Measurements from ENCODE around the gene ATG101. TPM values are rescaled to one million over a fixed set of nuclear protein-coding genes. Genes with fewer than 3 reads are reported as not detected.

ATG101 gene
- total and polyA plus RNA-seq, 9 donors = 13.6 to 48.7 (median 28.5) TPM

DNA sequence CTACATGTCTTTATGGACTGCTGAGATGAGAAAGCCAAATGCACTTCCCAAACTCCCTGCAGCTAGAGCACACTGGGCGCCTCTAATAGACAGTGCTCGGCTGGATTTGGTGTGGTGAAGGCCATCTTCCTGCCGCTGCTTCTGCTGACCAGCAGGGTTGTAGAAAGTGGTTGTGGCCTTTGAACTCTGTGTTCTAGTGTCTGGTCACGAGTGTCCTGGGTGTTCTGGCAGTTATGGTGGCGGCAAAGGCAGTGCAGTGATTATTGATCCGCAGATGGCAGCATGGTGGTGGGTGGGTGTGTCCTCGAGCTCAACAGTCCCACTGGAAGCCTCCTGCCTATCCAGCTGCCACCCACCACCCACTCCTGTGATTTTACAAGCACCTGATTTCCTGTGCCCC, 53.1 kb downstream of the ATG101 start:
- TF ChIP-seq POLR2A (IDR thresholded peaks at IDR 0.05) (no peak), EP300 (IDR thresholded peaks at IDR 0.05) (no peak)
- TF ChIP-seq, protein P1, sequence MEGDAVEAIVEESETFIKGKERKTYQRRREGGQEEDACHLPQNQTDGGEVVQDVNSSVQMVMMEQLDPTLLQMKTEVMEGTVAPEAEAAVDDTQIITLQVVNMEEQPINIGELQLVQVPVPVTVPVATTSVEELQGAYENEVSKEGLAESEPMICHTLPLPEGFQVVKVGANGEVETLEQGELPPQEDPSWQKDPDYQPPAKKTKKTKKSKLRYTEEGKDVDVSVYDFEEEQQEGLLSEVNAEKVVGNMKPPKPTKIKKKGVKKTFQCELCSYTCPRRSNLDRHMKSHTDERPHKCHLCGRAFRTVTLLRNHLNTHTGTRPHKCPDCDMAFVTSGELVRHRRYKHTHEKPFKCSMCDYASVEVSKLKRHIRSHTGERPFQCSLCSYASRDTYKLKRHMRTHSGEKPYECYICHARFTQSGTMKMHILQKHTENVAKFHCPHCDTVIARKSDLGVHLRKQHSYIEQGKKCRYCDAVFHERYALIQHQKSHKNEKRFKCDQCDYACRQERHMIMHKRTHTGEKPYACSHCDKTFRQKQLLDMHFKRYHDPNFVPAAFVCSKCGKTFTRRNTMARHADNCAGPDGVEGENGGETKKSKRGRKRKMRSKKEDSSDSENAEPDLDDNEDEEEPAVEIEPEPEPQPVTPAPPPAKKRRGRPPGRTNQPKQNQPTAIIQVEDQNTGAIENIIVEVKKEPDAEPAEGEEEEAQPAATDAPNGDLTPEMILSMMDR (IDR thresholded peaks at IDR 0.05) = no peak
- intact Hi-C loops (cut with DNase I) = no loop called here
- WGBS, 3 donors = 87 to 92% (median 91%) methylated on average over 7 of the region's 7 CpGs

DNA sequence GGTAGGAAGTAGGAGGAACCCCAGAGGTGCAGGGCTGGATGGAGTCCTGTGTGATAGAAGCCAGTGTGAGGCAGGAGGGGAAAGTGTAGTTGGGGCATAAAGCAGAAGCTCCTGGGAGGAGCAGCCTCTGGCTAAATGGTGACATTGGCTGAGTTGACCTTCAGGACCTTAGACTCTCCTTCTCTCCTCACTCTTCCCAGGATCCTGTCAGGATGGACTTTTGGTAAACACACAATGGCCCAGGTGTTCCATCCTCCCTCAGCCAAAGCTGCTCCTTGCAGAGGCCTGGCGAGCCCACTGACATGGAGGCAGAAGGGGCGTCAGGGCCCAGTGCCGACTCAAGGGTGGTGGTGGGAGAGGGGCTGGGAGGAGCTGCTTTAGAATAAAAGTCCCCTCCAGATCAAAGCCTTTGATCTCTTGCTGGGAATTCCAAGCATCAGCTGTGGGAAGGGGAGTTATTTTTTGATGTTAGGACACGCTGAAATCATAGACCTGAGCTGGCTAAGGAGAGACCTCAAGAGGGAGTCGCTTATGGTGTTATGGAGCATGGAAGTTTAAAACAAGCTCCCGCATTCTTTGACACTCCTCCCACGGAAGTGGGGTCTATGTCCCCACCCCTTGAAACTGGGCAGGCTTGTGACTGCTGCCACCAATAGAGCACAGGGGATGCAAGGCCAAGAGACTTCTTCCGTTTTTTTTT, 53.9 kb downstream of the ATG101 start:
- WGBS, 3 donors = 60 to 64% (median 64%) methylated on average over 8 of the region's 8 CpGs
- Histone ChIP-seq H3K36me3 (no peaks in the 10 kb centered on the region), H3K27me3 (no peaks in the 10 kb centered on the region), H3K9me3 (no peaks in the 10 kb centered on the region), H3K27ac (no peak overlapping the region), H3K4me1 (ENCODE audit: insufficient read depth) (peaks cover 5% of the 10 kb centered on the region), H3K4me3 (no peak overlapping the region)
- DNase-seq = no peak
- TF ChIP-seq, protein P1 (IDR thresholded peaks at IDR 0.05) = no peak
- no peak for TF ChIP-seq EP300 (IDR thresholded peaks at IDR 0.05)
- no peak for TF ChIP-seq POLR2A (IDR thresholded peaks at IDR 0.05)
- intact Hi-C loops (cut with DNase I) = no loop called here

More for the DNA sequence above, 53.1 kb downstream of the ATG101 start:
- no peak for DNase-seq
- Histone ChIP-seq H3K27me3 (no peaks in the 10 kb centered on the region), H3K36me3 (no peaks in the 10 kb centered on the region), H3K4me3 (no peak overlapping the region), H3K9me3 (no peaks in the 10 kb centered on the region), H3K4me1 (ENCODE audit: insufficient read depth) (peaks cover 5% of the 10 kb centered on the region), H3K27ac (no peak overlapping the region)

DNA sequence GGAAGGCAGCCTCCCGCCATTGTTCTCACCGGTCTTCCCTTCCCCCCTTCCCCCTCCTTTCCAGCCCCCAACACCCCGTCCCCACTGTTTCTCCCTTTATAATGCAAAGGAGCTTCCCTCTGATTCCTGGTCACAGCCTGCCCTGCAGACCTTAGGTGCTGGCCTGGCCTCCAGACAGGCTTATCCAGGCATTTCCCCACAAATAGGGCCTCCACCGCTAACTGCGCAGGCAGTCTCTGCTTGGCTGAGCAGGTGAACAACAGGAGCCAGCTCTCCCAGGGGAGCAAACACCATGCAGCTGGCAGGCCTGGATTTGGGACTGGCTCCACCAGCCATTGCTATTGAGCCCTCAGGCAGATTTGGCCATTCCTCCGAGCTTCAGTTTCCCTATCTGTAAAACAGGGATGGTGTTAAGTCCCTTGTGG, 55.7 kb downstream of the ATG101 start:
- TF ChIP-seq, protein P1 (IDR thresholded peaks at IDR 0.05) = no peak
- no peak for TF ChIP-seq POLR2A (IDR thresholded peaks at IDR 0.05)
- no peak for TF ChIP-seq EP300 (IDR thresholded peaks at IDR 0.05)
- no peak for DNase-seq
- Histone ChIP-seq H3K4me3 (no peak overlapping the region), H3K9me3 (no peaks in the 10 kb centered on the region), H3K36me3 (no peaks in the 10 kb centered on the region), H3K27ac (no peak overlapping the region), H3K27me3 (no peaks in the 10 kb centered on the region), H3K4me1 (ENCODE audit: insufficient read depth) (peaks cover 5% of the 10 kb centered on the region)
- WGBS, 3 donors = 78 to 91% (median 90%) methylated on average over 6 of the region's 6 CpGs
- intact Hi-C loops (cut with DNase I) = no loop called here

DNA sequence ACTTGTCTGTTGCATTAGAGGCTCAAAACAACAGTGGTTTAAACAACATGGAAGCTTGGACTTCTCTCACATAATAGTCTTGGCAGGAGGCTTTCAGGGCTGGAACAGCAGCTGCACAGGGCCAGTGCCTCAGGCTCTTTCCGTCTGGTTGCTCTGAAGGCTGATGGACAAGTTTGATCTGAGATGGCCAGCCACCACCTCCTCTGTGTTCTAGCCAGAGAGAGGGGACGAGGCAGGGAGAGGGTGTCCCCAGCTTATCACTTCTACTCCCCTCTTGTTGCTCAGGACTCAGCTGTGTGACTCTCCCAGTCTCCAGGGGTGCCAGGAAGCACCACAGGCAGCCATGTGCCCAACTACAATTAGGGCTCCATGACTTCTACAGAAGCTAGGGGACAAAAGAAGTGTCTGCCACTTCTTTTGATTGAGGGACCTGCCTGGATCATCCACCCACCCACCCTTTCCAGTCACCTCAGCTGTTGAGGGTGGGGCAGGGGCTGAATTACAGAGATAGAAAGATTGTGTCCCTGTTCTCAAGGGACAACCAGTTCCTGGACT, 56.3 kb downstream of the ATG101 start:
- intact Hi-C loops (cut with DNase I) = no loop called here
- no peak for TF ChIP-seq EP300 (IDR thresholded peaks at IDR 0.05)
- no peak for TF ChIP-seq POLR2A (IDR thresholded peaks at IDR 0.05)
- TF ChIP-seq, protein P1 (IDR thresholded peaks at IDR 0.05) = no peak
- Histone ChIP-seq H3K4me3 (no peak overlapping the region), H3K27me3 (no peaks in the 10 kb centered on the region), H3K9me3 (no peaks in the 10 kb centered on the region), H3K4me1 (ENCODE audit: insufficient read depth) (peaks cover 5% of the 10 kb centered on the region), H3K27ac (no peak overlapping the region), H3K36me3 (no peaks in the 10 kb centered on the region)
- DNase-seq = no peak
- WGBS, 3 donors = 72 to 88% (median 77%) methylated on average over 2 of the region's 2 CpGs

Other genes starting within 250 kb of the ATG101 start
- gene FIGNL2, start 221.3 kb upstream of the ATG101 start, total RNA-seq = under 1 TPM; 0.11 to 0.50 (median 0.33) TPM
- under 1 TPM; 0.18 to 0.22 TPM for gene FIGNL2, start 221.3 kb upstream of the ATG101 start, polyA plus RNA-seq
- gene ANKRD33, start 181.9 kb upstream of the ATG101 start, total RNA-seq = not detected
- not detected for gene ANKRD33, start 181.9 kb upstream of the ATG101 start, polyA plus RNA-seq
- 10 to 100 TPM in 5 of 7 donors, 1 to 10 TPM in 2; 5.7 to 17.6 (median 15.6) TPM for gene ACVRL1, start 162.5 kb upstream of the ATG101 start, total RNA-seq
- gene ACVRL1, start 162.5 kb upstream of the ATG101 start, polyA plus RNA-seq = 10 to 100 TPM in 1 of 2 donors, 1 to 10 TPM in 1; 8.0 to 11.1 TPM
- gene ACVR1B, start 118.3 kb upstream of the ATG101 start, total RNA-seq = 10 to 100 TPM in 6 of 7 donors, 1 to 10 TPM in 1; 6.9 to 27.3 (median 19.1) TPM
- 10 to 100 TPM in 1 of 2 donors, 1 to 10 TPM in 1; 9.7 to 23.0 TPM for gene ACVR1B, start 118.3 kb upstream of the ATG101 start, polyA plus RNA-seq
- 10 to 100 TPM; 20.8 to 84.1 (median 38.6) TPM for gene TAMALIN, start 63.0 kb upstream of the ATG101 start, total RNA-seq
- gene TAMALIN, start 63.0 kb upstream of the ATG101 start, polyA plus RNA-seq = 10 to 100 TPM; 16.8 to 21.8 TPM
- gene NR4A1, start 18.5 kb upstream of the ATG101 start, total RNA-seq = 1,000 to 10,000 TPM in 2 of 7 donors, 100 to 1,000 TPM in 5; 142 to 1,603 (median 414) TPM
- 100 to 1,000 TPM in 1 of 2 donors, 10 to 100 TPM in 1; 41.7 to 159 TPM for gene NR4A1, start 18.5 kb upstream of the ATG101 start, polyA plus RNA-seq
- gene SMIM41, start 9.7 kb downstream of the ATG101 start, total RNA-seq = 1 to 10 TPM; 1.4 to 4.5 (median 2.8) TPM
- 1 to 10 TPM in 1 of 2 donors, under 1 TPM in 1; 0.32 to 3.4 TPM for gene SMIM41, start 9.7 kb downstream of the ATG101 start, polyA plus RNA-seq
- 10 to 100 TPM in 1 of 7 donors, 1 to 10 TPM in 2, under 1 TPM in 3, not detected in 1; 0.05 to 13.2 (median 0.99) TPM for gene KRT80, start 122.0 kb downstream of the ATG101 start, total RNA-seq
- gene KRT80, start 122.0 kb downstream of the ATG101 start, polyA plus RNA-seq = 1 to 10 TPM in 1 of 2 donors, under 1 TPM in 1; 0.11 to 6.2 TPM
- 100 to 1,000 TPM in 1 of 7 donors, 10 to 100 TPM in 4, 1 to 10 TPM in 1, not detected in 1; 3.7 to 379 (median 29.1) TPM for gene KRT7, start 163.3 kb downstream of the ATG101 start, total RNA-seq
- gene KRT7, start 163.3 kb downstream of the ATG101 start, polyA plus RNA-seq = 1 to 10 TPM in 1 of 2 donors, under 1 TPM in 1; 0.37 to 2.1 TPM
- under 1 TPM in 1 of 7 donors, not detected in 6; 0.69 TPM for gene KRT86, start 204.7 kb downstream of the ATG101 start, total RNA-seq
- gene KRT86, start 204.7 kb downstream of the ATG101 start, polyA plus RNA-seq = not detected
- gene KRT81, start 221.6 kb downstream of the ATG101 start, total RNA-seq = 1 to 10 TPM in 1 of 7 donors, not detected in 6; 1.2 TPM
- gene KRT81, start 221.6 kb downstream of the ATG101 start, polyA plus RNA-seq = not detected